GM18858 (cell line): ENCODE measurements around the gene CFAP100.

ENCODE experiments used
- ATAC-seq: cut with Tn5 transposase; IDR thresholded peaks from one replicate; pipeline ENCODE4 v1.9.1; 2021; ENCODE audit not compliant: unreplicated experiment

Gene CFAP100

DNA sequence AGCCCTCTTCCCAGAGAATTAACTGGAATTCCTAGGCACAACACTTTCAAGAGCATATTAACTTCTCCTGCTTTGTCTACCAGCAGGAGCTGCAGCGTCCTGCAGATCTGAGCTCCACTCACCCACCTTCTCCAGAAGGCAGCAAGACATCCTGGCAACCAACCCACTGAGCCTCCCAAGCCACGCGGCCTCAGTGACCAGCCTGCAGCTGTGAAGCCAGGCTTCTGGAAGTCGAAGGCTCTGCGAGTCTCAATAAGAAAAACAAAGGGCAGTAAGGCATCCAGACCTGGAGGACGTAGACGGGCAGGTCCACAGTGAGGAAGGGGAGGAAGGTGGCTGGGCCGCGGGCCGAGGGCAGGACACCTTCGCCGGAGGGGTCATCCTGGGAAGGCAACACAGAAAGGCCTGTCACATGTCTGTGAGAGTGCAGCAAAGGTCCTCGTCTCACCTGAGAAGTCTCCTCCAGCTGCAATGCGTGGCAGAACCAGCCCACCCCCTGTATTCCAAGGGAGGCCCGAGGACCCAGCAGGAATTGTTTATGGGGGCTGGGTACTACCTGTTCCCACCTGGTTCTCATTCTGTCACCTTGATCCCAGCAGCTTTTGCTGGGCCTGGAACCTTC is 44.7 kb downstream of the CFAP100 start:
- ATAC-seq, result no peak

DNA sequence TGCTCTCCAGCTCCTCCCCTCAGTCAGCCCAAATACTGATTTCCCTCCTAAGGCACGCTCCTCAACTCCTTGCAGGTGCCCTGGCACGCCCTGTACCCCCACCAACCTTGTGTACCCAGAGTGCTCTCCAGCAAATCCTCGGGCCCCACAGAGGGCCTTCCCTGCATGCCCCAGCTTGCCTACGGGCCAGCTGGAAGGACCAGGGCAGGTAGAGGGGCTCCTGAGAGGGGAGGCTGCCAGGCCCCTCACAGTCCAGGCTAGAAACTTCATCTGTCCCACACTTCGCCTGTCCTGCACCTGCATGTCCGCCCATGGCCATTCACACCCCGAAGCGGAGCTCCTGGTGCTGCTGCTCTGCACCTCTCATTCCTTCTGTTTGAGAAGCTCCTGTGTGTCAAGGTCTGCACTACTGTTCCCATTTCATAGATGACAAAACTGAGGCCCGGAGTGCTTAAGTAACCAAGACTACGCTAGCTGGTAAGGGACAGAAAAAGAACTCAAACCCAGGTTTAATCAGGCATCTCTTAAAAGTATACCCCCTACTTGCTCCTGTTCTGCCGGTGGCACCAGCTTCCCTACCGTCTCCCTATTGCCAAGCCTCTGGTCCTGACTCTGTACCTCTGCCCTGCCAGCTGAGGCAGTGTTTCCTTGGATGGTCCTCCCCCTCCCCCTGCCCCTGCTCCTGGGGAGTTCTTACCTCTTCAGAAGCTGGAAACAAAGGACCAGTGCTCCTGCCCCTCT is 45.4 kb downstream of the CFAP100 start:
- ATAC-seq, result no peak

DNA sequence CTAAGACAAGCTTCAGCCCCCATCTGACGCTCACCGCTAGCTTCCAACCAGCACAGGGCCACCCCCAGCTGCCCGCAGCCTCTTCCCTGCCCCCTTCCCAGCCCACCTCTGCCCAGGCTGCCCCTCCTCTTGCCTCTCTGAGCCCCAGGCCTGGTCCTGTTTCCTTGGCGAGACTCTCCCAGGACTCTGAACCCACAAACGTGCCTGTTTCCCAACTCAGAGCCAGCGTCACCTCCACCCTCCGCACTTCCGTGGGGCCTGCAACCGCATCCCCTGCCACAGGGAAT is 45.9 kb downstream of the CFAP100 start:
- ATAC-seq, result no peak

DNA sequence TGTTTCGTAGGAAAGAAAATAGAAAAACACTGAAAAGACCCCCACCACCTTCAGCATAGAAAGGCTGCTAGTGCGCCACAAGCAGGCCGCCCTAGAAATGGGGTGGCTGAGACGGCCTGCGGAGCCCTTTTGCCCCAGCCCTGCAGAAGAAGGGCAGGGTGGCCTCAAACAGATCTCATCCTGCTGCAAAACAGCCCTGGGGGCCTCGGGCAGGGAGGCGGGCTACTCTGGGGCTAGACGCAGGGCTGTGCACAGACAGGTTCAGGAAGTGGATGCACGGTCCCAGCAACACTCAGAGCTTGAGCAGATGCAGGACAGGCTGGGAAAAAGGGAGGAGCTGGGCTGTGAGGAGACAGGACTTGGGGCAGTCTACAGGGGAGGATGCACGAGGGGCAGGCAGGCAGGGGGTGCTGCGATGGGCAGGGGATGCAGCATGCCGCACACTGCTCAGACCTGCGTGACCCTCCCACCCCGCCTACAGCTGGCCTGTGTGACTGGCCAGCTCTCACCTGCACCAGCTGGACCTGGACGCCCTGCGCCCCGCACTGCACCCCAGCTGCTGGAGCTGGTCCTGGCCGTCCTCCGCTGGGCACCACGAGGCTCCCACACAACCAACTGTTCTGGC is 46.7 kb downstream of the CFAP100 start:
- ATAC-seq, result no peak

DNA sequence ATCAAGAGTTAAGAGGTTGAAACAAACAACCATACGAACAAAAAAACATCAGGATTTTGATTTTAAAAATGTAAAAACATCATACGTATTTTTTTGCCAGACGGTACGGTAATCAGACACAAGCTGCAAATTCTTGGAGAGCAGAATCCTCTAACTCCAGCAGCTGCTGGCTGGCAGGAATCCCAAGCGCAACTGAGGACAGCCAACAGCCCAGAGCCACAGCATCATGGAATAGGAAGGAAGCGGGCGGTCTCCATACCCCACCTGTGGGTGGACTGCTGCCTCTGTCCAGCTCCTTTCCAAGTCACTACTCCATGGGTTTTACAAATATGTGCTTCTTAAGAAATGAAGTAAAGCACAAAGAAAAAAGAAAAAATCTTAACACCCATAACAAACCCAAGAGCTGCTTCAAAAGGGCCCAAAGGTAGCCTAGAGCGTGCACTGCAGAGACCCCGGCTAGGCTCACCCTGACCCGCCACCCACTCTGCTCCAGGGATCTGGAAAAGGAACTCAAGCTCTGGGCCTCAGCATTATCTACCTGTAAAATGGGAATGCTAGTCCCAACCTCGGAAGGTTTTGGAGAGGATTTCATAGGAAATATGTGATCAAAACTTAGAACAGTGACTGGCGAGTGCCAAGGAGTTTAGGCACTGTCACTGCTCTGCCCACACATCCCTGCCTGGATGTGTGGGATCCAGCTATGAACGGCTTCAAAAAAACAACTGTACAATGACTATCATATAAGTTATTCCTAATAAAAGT is 47.6 kb downstream of the CFAP100 start:
- ATAC-seq, result no peak

DNA sequence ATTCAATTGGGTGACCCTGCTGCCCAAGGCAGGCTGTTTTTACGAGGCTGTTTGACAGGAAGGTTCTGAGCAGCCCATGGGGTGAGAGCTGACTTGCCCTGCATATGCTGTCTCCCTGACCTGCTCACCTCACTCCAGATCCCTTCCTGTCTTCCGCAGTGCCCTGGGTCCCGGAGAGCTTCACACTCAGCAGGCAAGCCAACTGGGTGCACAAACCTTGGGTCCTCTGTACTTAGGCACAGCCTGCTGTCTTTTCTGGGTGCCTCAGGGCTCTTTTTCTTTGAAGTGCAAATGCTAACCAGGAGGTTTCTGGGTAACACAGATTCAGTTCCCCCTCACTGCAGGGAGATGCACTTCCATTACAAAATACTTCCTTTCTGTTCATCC is 48.1 kb downstream of the CFAP100 start:
- no peak for ATAC-seq

DNA sequence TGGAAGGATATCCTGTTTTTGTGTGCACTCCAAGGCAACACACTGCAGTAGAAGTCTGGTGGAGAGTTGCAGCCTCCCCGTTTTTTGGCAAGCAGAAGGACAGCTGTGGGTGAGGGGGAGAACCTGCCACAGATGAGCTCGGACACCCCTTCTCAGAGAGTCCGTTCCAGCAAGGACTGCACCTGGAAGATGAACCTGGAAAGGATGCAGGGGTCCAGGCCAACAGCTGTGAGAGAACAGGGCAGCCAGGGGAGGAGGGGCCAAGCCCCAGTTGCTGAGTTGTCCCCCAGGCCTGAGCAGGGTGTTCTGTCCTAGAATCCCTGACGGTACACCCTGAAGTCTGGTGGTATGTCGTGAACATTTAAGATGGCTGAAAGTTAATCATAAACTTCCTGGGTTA is 50.8 kb downstream of the CFAP100 start:
- ATAC-seq, result no peak

DNA sequence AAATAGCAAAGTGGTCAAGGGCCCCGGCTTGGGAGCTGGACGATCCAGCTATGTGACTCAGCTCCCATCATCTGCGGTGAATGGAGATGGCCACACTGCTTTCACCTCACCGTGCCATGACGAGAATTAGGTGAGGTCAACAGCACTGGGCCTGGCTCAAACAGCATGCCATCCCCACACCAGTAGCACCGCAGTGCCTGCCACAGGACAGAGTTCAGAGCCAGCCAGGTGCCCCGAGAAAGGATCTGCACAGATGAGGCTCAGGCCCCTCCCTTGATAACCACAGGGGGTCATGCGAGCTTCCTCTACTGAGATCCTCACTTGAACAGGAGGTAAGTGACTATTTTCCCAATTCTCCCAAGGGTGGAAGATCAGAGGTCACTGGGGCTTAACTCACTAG is 51.6 kb downstream of the CFAP100 start:
- no peak for ATAC-seq

DNA sequence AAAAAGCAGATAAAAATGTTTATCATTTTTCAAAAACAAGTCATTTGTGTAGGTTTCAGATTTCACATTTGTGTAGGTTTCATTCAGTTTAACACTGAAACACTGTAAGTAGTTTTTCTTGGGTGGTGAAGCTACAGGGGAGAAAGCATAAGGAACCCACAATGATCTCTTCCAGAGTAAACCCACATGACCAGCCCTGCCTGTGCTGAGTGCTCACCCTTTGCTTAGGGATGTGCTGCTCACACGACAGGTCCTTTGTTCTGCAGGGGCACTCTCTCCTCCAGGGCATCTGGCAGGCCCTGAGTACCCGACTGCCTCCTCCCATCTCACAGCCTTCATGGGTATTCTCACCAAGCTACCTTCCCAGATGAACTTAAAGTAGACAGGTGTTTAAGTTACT is 52.1 kb downstream of the CFAP100 start:
- no peak for ATAC-seq

DNA sequence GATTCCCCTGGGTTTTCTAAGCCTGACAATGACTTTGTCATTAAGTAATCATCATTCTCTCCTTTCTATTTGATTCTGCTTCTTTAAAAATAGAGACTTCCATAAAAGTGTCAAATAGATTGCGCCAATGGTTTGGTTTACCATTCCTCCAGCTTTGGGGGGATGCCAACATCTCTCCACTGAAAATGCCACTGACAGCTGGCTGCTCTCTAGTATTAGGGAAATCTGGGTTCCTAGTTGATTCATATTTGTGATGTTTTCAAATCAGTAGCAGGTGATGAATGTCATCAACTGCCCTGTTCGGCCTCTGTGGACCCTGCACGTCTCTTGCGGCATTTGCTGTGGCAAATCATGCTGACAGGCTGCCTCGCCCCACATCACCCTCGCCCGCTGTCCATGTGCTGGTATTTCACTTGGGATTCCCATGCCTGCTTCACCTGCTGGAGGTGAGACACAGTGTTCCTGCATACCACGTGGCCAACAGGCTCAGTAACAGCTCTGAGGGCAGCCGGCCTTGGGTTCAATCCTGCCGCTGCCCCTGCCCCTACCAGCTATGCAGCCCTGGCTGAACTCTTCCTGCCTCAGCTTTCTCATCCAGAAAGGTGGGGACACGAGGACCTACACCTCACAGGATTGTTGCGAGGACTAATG is 52.9 kb downstream of the CFAP100 start:
- no peak for ATAC-seq

DNA sequence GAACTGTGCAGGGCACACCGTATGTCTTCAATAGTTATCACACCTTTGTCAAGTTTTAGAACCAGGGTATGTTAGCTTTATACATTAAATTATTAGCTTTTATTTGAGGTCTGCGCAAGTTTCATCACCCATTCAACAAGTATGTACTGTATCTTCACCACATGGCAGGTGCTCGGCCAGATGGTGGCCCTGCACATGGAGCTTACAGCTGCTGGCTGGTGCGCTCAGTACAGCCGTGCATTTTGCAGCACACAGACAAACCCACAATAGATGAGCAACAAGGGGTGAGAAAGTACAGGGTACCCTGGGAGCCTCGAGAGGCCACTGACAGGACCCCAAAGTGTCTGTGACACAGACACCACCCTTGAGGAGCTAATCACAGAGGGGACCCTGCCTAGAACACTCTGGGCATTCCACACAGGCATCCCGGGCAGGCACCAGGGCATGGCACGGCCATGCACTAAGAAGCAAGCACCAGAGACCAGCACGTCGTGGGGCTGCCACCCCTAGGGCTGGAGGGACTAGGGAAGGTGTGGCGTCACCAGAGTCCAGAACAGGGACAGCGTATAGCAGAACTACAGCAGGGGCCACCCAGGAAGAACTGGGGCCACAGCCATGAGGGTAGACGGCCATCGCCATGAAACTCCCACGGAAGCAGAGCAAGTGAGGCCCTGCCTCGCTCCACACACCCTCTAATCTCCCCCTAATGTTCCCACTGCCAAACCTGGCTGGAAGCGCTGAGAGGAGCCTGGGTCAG is 53.6 kb downstream of the CFAP100 start:
- no peak for ATAC-seq

DNA sequence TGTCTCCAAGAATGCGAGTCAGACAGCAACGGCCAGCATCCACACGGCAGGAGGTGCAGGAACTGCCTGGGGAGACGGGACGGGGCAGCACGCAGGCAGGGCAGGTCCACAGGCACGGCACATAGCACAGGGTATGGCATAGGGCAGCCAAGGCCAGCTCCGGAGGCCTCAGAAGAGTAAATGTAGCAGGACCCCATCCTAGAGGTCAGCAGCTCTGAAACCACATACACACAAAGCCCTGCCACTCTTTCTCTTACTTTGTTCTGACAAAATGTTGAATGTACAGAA is 54.1 kb downstream of the CFAP100 start:
- no peak for ATAC-seq

DNA sequence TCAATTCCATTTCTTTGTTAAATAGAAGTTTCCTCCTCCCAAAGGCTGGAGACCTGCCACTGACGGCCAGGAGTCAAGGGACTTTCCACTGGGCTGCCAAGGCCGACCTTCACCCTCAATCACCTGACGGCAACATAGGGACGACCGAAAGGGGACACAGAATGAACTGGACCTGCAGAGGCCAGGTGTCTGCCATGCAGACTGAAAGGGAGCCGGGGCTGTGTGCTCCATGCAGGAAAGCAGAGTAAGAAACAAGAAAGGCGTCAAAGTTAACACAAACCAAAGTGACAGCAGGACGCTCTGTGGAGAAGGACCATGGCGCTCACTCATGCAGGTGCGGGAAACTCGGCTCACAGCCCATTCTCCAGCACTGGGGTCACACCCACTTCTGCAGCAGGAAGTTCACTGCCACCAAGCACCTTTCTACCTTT is 54.9 kb downstream of the CFAP100 start:
- ATAC-seq, result no peak

DNA sequence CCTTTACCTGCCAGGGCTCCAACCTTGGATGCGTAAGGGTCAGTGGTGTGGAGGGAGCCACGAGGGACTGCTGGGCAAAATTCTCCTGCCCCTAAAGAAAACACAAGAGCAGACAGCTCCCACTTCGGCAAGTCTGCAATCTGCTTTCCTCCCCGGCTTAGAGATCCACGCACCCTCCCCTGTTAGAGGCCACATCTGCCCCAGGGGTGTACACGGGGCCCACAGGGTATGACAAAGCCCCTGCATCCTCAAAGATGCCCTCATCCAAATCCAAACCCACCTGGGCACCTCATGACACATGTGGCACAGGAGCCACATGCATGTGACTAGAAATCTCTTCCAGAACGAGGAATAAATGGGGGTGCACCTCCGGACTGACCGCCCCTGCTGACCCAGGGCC is 55.5 kb downstream of the CFAP100 start:
- ATAC-seq, result no peak

DNA sequence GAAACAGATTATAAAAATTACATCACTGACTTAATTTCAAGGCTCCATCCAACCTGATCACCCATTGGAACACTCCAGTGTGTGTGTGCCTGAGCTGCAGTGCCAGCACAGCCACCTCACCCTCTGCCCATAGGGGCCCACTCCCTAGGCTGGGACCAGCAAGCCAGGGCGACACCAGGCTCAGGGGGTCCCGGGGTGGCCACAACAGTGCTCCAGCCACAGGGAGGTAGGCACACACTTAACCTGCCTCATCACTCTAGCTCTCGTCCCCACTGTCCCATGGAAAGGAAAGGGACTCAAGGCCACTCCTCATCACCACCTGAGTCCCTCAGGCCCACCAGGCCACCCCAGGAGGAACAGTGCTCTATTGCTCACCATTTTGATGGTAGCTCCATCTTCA is 56.0 kb downstream of the CFAP100 start:
- ATAC-seq, result no peak

DNA sequence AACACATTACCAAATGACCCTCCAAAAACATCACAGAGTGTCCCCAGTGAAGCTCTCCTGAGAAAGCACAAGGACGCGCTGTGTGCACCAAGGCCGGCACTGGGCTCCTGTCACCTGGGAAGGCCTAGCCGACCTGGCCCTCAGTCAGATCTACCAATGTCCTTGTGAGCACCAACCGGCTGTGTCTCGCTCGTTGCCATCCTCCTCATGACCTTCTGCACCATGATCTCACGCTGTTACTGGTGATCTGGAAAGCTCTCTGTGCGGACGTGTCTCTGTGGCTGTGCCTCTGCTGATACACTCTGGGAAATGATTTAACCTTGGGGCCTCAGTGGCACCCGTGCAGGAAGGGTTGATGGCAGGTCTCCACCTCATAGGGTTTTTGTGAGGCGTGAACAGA is 56.8 kb downstream of the CFAP100 start:
- ATAC-seq, result no peak

DNA sequence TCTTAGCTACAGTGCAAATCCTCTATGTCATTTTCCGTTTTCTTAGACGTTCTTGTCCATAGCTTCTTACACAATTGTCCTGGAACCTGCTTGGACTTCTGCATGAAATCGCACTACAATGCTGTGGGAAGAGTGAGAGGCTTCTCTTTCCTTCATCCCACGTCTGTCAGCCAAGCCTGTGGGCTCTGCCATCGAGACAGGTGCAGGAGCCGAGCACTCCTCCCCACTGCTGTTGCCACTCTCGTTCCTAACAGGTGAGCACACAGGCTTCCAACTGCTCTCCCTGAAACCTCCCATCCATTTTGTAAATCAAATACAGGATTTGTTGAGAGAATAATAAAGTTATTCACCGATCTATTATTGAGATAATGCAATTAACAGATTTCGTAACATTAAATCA is 57.5 kb downstream of the CFAP100 start:
- ATAC-seq, result no peak

DNA sequence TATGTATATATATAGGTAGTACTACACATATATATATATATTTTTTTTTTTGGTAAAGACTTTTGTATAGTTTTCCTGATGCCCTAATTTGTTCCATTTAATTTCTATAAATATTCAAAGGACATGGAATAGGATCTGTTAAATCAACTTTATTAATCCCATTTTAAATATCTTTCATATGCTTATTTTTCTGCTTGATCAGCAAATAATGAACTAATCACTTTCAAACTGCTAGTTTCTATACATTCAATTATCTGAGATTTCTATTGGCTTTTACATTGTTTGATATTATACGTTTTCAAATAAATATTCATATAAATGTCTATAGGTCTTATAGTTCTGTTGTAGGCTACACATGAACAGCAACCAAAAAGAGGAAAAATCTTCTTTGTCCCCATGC is 59.3 kb downstream of the CFAP100 start:
- ATAC-seq, result no peak

DNA sequence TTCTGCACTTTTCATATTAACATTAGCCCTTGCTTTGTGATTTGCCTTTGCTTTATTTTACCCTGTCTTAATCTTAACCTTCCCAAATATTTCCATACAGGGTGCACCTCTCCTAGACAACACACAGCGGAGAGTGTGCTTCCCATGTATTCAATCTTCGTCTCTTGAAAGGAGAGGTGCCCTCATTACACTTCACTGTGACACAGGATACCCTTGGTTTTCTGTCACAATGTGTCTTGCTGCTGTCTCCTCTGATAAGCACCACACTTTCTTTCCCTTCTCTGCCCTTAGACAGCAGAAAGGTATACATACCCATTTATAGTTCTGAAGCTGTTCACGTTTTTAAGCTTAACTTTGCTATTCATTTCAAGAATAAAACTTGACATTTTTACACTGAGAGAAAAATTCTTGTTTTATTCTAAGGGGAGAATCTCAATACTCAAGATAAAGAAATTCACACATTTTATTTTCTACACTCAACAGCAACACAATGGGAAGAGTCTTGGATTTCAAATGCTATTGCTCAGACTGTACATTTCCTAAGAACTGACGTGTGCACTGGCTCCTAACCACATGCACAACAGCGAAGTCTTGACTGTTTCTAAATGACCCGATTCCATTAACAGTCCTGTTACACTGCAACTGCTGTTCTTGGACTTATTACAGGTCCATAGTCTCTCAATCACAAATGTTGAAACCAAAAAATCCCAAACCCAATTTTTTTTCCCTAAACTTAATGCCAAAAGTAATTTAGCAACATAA is 59.9 kb downstream of the CFAP100 start:
- no peak for ATAC-seq

DNA sequence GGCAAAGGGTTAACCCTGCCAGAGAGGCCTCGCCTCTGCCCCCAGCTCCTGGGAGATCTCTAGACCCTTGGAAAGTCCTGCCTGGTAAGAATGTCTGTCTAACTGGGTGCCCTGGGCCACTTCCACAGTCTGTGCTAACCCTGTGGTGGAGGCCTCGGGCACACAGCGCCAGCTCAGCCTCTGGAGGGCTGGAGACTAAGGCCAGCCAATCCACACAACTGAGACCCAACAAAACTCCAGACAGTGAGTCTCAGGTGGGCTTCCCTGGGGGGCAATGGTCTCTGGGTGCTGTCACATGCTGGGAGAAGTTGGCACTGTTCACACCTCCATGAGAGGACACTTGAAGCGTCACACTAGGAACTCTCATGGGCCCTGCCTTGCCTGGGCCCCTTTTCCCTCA is 61.5 kb downstream of the CFAP100 start:
- ATAC-seq, result no peak
